HepG2 (cell line): ENCODE data around the gene CD151. TPM values are rescaled to one million over a fixed set of nuclear protein-coding genes. Genes with fewer than 3 reads are reported as not detected.
A peak's percentile ranks its signal among the peaks of the same experiment; 100 is the strongest.

Experiments used
- EP300 ChIP-seq, 3 experiments: sonication (generic) in 1 of 3; formaldehyde crosslinking in 1 of 3; IDR thresholded peaks; 2 replicates each; pipeline versions ENCODE4 v1.5.1 to v1.6.1; 2011 to 2020; ENCODE audit warnings: low read depth in 2 of 3, low read length in 2 of 3, borderline replicate concordance in 1 of 3, improper control_type of control experiment in 1 of 3, mild to moderate bottlenecking in 1 of 3, missing genetic modification reagents in 1 of 3, moderate library complexity in 1 of 3
- EZH2 ChIP-seq: conservative IDR thresholded peaks from 2 replicates; pipeline ENCODE4 v1.6.1; 2012; ENCODE audit warnings: mild to moderate bottlenecking, low read depth, low read length, moderate library complexity
- FLYWCH1 ChIP-seq: sonication (generic); formaldehyde crosslinking; IDR thresholded peaks from 2 replicates; pipeline ENCODE4 v1.8.1; 2023; ENCODE audit warnings: mild to moderate bottlenecking, missing genetic modification reagents
- KDM6A ChIP-seq: IDR thresholded peaks from 2 replicates; pipeline ENCODE4 v1.6.1; 2016; ENCODE audit warnings: low read depth
- MZF1 ChIP-seq: sonication (generic); formaldehyde crosslinking; IDR thresholded peaks from 2 replicates; pipeline ENCODE4 v1.8.1; 2023; ENCODE audit warnings: mild to moderate bottlenecking, missing genetic modification reagents, borderline replicate concordance
- PHB2 ChIP-seq: fragments of 450-650 bp; IDR thresholded peaks from 2 replicates; pipeline ENCODE4 v1.6.1; 2018; ENCODE audit not compliant: partially characterized antibody
- PHF8 ChIP-seq: sonication (generic); formaldehyde crosslinking; IDR thresholded peaks from 2 replicates; pipeline ENCODE4 v1.5.0; 2020; ENCODE audit warnings: missing genetic modification reagents
- POLR2A ChIP-seq, 2 experiments: IDR thresholded peaks; 2 replicates each; pipeline ENCODE4 v1.6.1; 2011; ENCODE audit warnings: low read depth in 2 of 2, low read length in 2 of 2, mild to moderate bottlenecking in 1 of 2, moderate library complexity in 1 of 2; ENCODE audit not compliant: insufficient read depth in 1 of 2
- POLR2G ChIP-seq: fragments of 200-400 bp; formaldehyde crosslinking; IDR thresholded peaks from 2 replicates; pipeline ENCODE4 v1.6.1; 2018; ENCODE audit warnings: mild to moderate bottlenecking, low read depth, low read length, moderate library complexity
- RBFOX2 ChIP-seq: fragments of 200-400 bp; formaldehyde crosslinking; IDR thresholded peaks from 2 replicates; pipeline ENCODE4 v1.6.1; 2017; ENCODE audit warnings: low read depth, mild to moderate bottlenecking, low read length
- REPIN1 ChIP-seq: sonication (generic); formaldehyde crosslinking; IDR thresholded peaks from 2 replicates; pipeline ENCODE4 v1.8.0; 2022; ENCODE audit warnings: missing genetic modification reagents, low read depth, mild to moderate bottlenecking, borderline replicate concordance
- RFXANK ChIP-seq: IDR thresholded peaks from 2 replicates; pipeline ENCODE4 v1.6.1; 2016
- SETDB1 ChIP-seq: sonication (generic); formaldehyde crosslinking; IDR thresholded peaks from 2 replicates; pipeline ENCODE4 v1.5.1; 2020; ENCODE audit warnings: missing genetic modification reagents, mild to moderate bottlenecking, borderline replicate concordance
- SOX13 ChIP-seq, 3 experiments: fragments of 450-650 bp in 1 of 3; sonication (generic) in 1 of 3; formaldehyde crosslinking in 1 of 3; IDR thresholded peaks in 2 of 3; conservative IDR thresholded peaks in 1 of 3; 2 replicates each; pipeline versions ENCODE4 v1.5.0 to v1.6.1; 2016 to 2020; ENCODE audit warnings: antibody characterized with exemption in 1 of 3, mild to moderate bottlenecking in 1 of 3, missing compliant biosample characterization in 1 of 3, missing genetic modification reagents in 1 of 3, moderate library complexity in 1 of 3
- TBL1XR1 ChIP-seq: fragments of 150-350 bp; IDR thresholded peaks from 2 replicates; pipeline ENCODE4 v1.6.1; 2014; ENCODE audit warnings: borderline replicate concordance, low read length; ENCODE audit not compliant: partially characterized antibody
- U2AF1 ChIP-seq: fragments of 200-400 bp; formaldehyde crosslinking; optimal IDR thresholded peaks from 2 replicates; pipeline ENCODE3; 2017; ENCODE audit warnings: mild to moderate bottlenecking, low read depth, low read length
- ZBTB7A ChIP-seq: sonication (generic); formaldehyde crosslinking; IDR thresholded peaks from 2 replicates; pipeline ENCODE4 v1.8.0; 2022; ENCODE audit warnings: mild to moderate bottlenecking, missing genetic modification reagents
- ZBTB7B ChIP-seq: sonication (generic); formaldehyde crosslinking; IDR thresholded peaks from 2 replicates; pipeline ENCODE4 v1.4.0; 2020; ENCODE audit warnings: missing genetic modification reagents
- ZNF124 ChIP-seq: sonication (generic); formaldehyde crosslinking; IDR thresholded peaks from 2 replicates; pipeline ENCODE4 v1.4.0; 2020; ENCODE audit warnings: missing genetic modification reagents
- ZNF331 ChIP-seq: sonication (generic); formaldehyde crosslinking; IDR thresholded peaks from 2 replicates; pipeline ENCODE4 v1.4.0; 2020; ENCODE audit warnings: missing genetic modification reagents
- ZNF431 ChIP-seq: sonication (generic); formaldehyde crosslinking; IDR thresholded peaks from 2 replicates; pipeline ENCODE4 v1.9.0; 2022; ENCODE audit warnings: missing genetic modification reagents, low read depth, mild to moderate bottlenecking, borderline replicate concordance
- ZNF570 ChIP-seq: sonication (generic); formaldehyde crosslinking; IDR thresholded peaks from 2 replicates; pipeline ENCODE4 v1.4.0; 2020; ENCODE audit warnings: mild to moderate bottlenecking, missing genetic modification reagents, borderline replicate concordance
- ZNF572 ChIP-seq: sonication (generic); formaldehyde crosslinking; IDR thresholded peaks from 2 replicates; pipeline ENCODE4 v1.5.1; 2020; ENCODE audit warnings: mild to moderate bottlenecking, missing genetic modification reagents
- ZNF75D ChIP-seq: sonication (generic); formaldehyde crosslinking; IDR thresholded peaks from 2 replicates; pipeline ENCODE4 v1.8.1; 2023; ENCODE audit warnings: missing genetic modification reagents, mild to moderate bottlenecking, borderline replicate concordance
- ZSCAN9 ChIP-seq: IDR thresholded peaks from 2 replicates; pipeline ENCODE4 v1.6.1; 2016; ENCODE audit warnings: borderline replicate concordance
- polyA plus RNA-seq, 8 experiments: library from polyadenylated mRNA; depleted of rRNA in 3 of 8; stranded (reverse) in 7 of 8; unstranded in 1 of 8; fragments of >200 nt; fragmentation: Illumina TruSeq in 4 of 8; extraction: Trizol in 4 of 8; gene quantifications; 2 replicates each; pipeline versions ENCODE4 v1.2.1 to v1.2.3, GENCODE V29; 2011 to 2016; ENCODE audit warnings: low read depth in 4 of 8, missing spikeins in 1 of 8, mixed read lengths in 1 of 8; ENCODE audit not compliant: insufficient read depth in 1 of 8
- total RNA-seq, 5 experiments: library from RNA; depleted of rRNA; stranded (reverse); fragments of >200 nt; fragmentation: Illumina TruSeq; extraction: Trizol; gene quantifications; 2 replicates each; pipeline ENCODE4 v1.2.3, GENCODE V29; 2016; ENCODE audit warnings: low read depth in 1 of 5
- TF ChIP-seq, protein P1 (sequence below): sonication (generic); formaldehyde crosslinking; IDR thresholded peaks from 2 replicates; pipeline ENCODE4 v1.5.1; 2020; ENCODE audit warnings: missing genetic modification reagents, mild to moderate bottlenecking, borderline replicate concordance
- TF ChIP-seq, protein P2 (sequence below): sonication (generic); formaldehyde crosslinking; IDR thresholded peaks from 2 replicates; pipeline ENCODE4 v1.8.0; 2022; ENCODE audit warnings: missing genetic modification reagents, mild to moderate bottlenecking, inconsistent platforms, borderline replicate concordance
- TF ChIP-seq, protein P3 (sequence below): sonication (generic); formaldehyde crosslinking; IDR thresholded peaks from 2 replicates; pipeline ENCODE4 v1.4.0; 2020; ENCODE audit warnings: missing genetic modification reagents, mild to moderate bottlenecking, borderline replicate concordance

CD151 gene
- total and polyA plus RNA-seq, 2 of the 13 experiments (the other 11 are each of a cell fraction or from before 2014, with no cell fraction given) = 125 to 197 TPM

DNA sequence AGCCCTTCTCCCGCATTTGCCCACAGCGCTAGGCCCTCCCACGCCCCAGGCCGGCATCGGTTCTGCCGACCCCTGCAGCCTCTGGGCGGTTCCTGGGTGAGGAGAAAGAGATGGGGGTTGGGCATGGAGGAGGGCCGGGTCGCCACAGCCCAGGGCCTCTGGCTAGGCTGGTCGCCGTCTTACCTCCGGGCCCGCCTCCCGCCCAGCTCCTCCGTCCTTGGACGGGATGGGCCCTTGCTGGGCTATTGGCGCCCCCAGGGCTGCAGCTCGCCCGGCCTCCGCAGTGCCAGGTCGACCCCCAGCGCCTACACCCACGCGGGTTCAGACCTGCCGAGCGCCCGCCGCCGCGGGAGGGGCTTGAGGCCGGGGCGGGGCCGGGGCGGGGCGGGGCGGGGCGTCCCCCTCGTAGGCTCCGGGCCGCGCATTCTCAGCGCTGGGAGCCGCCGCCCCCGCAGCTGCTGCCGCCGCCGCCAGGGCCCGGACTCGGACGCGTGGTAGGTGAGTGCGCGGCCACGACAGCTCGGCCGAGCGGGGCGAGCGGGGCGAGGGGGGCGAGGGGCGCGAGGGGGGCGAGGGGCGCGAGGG lies at the start of gene CD151 (continued):
- TF ChIP-seq RFXANK (CRISPR knock-in tag) = no peak
- no peak for TF ChIP-seq REPIN1
- TF ChIP-seq ZNF331 = no peak
- TF ChIP-seq SOX13 (IDR thresholded peaks at IDR 0.05) = no peak
- TF ChIP-seq SOX13 (CRISPR knock-in tag; conservative IDR thresholded peaks at IDR 0.05 in 1 of 2, IDR thresholded peaks at IDR 0.05 in 1 of 2) = peak in 1 of 2 experiments; percentile 17; a peak in 1 of 4 replicates
- no peak for TF ChIP-seq EZH2
- TF ChIP-seq, protein P1, sequence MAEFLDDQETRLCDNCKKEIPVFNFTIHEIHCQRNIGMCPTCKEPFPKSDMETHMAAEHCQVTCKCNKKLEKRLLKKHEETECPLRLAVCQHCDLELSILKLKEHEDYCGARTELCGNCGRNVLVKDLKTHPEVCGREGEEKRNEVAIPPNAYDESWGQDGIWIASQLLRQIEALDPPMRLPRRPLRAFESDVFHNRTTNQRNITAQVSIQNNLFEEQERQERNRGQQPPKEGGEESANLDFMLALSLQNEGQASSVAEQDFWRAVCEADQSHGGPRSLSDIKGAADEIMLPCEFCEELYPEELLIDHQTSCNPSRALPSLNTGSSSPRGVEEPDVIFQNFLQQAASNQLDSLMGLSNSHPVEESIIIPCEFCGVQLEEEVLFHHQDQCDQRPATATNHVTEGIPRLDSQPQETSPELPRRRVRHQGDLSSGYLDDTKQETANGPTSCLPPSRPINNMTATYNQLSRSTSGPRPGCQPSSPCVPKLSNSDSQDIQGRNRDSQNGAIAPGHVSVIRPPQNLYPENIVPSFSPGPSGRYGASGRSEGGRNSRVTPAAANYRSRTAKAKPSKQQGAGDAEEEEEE (CRISPR knock-in tag) = no peak
- peak; percentile 51; the same call in 1 of the 2 replicates for TF ChIP-seq RBFOX2
- peak; percentile 62 for TF ChIP-seq PHF8 (CRISPR knock-in tag)
- TF ChIP-seq ZNF75D (CRISPR knock-in tag) = no peak
- no peak for TF ChIP-seq ZBTB7A (CRISPR knock-in tag)
- TF ChIP-seq, protein P2, sequence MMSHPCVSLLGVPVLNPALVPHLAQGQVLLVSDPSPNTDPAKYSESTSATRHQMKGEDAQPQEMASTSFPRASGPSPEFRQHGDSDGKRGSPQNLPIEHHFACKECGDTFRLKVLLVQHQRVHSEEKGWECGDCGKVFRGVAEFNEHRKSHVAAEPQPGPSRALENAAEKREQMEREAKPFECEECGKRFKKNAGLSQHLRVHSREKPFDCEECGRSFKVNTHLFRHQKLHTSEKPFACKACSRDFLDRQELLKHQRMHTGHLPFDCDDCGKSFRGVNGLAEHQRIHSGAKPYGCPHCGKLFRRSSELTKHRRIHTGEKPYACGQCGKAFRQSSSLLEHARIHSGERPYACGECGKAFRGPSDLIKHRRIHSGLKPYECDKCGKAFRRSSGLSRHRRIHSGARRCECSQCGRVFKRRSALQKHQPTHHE (CRISPR knock-in tag) = no peak
- TF ChIP-seq ZNF124 (CRISPR knock-in tag) = no peak
- no peak for TF ChIP-seq SETDB1
- no peak for TF ChIP-seq FLYWCH1 (CRISPR knock-in tag)
- no peak for TF ChIP-seq ZNF572 (CRISPR knock-in tag)
- no peak for TF ChIP-seq ZSCAN9 (CRISPR knock-in tag)
- TF ChIP-seq EP300 (IDR thresholded peaks at IDR 0.05; ENCODE audit: low read depth in 2 of 2, low read length in 2 of 2) = no peak
- no peak for TF ChIP-seq EP300 (CRISPR knock-in tag; IDR thresholded peaks at IDR 0.05; ENCODE audit: borderline replicate concordance)
- no peak for TF ChIP-seq TBL1XR1
- TF ChIP-seq MZF1 = no peak
- TF ChIP-seq, protein P3, sequence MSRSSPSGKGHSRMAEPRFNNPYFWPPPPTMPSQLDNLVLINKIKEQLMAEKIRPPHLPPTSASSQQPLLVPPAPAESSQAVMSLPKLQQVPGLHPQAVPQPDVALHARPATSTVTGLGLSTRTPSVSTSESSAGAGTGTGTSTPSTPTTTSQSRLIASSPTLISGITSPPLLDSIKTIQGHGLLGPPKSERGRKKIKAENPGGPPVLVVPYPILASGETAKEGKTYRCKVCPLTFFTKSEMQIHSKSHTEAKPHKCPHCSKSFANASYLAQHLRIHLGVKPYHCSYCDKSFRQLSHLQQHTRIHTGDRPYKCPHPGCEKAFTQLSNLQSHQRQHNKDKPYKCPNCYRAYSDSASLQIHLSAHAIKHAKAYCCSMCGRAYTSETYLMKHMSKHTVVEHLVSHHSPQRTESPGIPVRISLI (CRISPR knock-in tag) = no peak
- TF ChIP-seq POLR2G = peak; percentile 31
- TF ChIP-seq ZBTB7B (CRISPR knock-in tag) = peak; percentile 60; the same call in 1 of the 2 replicates
- TF ChIP-seq U2AF1 = no peak
- no peak for TF ChIP-seq PHB2
- no peak for TF ChIP-seq POLR2A (IDR thresholded peaks at IDR 0.05; ENCODE audit: insufficient read depth in 1 of 2, low read depth in 2 of 2, low read length in 2 of 2)
- TF ChIP-seq ZNF570 = no peak
- TF ChIP-seq ZNF431 (CRISPR knock-in tag) = no peak
- no peak for TF ChIP-seq KDM6A (CRISPR knock-in tag)
